Liver (tissue), 3 donors: ENCODE data around the gene WWOX.

Experiments
- CTCF ChIP-seq: fragments of 150-350 bp; IDR thresholded peaks from 2 replicates; pipeline ENCODE4 v1.5.1; 2017; ENCODE audit warnings: improper control_type of control experiment, low read depth, low read length; ENCODE audit not compliant: missing input control
- FOXA2 ChIP-seq: IDR thresholded peaks from 2 replicates; pipeline ENCODE4 v1.6.1; 2016; ENCODE audit warnings: antibody characterized with exemption
- GABPA ChIP-seq, 2 donors: IDR thresholded peaks in 1 of 2; conservative IDR thresholded peaks in 1 of 2; 2 replicates each; pipeline ENCODE4 v1.6.1; 2016; ENCODE audit warnings: antibody characterized with exemption in 2 of 2, mild to moderate bottlenecking in 1 of 2, moderate library complexity in 1 of 2
- JUND ChIP-seq, 2 donors: IDR thresholded peaks; 2 replicates each; pipeline ENCODE4 v1.6.1; 2016; ENCODE audit warnings: antibody characterized with exemption in 2 of 2
- NR2F2 ChIP-seq: IDR thresholded peaks from 2 replicates; pipeline ENCODE4 v1.6.1; 2016; ENCODE audit warnings: antibody characterized with exemption
- RXRA ChIP-seq, 2 donors: IDR thresholded peaks; 2 replicates each; pipeline ENCODE4 v1.6.1; 2017 to 2018; ENCODE audit warnings: antibody characterized with exemption in 2 of 2, mild to moderate bottlenecking in 1 of 2
- SP1 ChIP-seq: IDR thresholded peaks from 2 replicates; pipeline ENCODE4 v1.6.1; 2018; ENCODE audit warnings: antibody characterized with exemption, mild to moderate bottlenecking
- ZBTB33 ChIP-seq: IDR thresholded peaks from 2 replicates; pipeline ENCODE4 v1.6.1; 2016; ENCODE audit warnings: antibody characterized with exemption
- TF ChIP-seq, protein P1 (sequence below): IDR thresholded peaks from 2 replicates; pipeline ENCODE4 v1.6.1; 2016; ENCODE audit warnings: antibody characterized with exemption
- donor health status: healthy.
- donor health status: healthy.

DNA sequence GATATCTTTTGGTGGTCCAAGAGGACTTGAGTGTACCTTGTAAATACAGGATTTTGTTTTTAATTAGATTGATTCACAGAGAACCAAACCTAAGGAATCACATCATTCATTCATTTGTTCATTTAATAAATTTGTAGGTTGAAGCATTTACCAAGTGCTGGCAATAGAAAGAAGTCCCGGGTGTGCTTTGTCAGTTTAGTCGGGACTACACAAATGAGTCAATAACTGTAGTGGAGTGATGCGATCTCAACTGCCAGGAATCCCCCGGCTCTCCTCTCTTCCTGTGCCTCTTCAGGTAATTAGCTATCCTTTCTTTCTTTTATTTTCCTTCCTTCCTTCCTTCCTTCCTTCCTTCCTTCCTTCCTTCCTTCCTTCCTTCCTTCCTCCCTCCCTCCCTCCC is 1.4 kb upstream of the WWOX start:
- TF ChIP-seq SP1 = no peak
- TF ChIP-seq CTCF = no peak
- TF ChIP-seq RXRA (IDR thresholded peaks at IDR 0.05) = no peak
- no peak for TF ChIP-seq GABPA (IDR thresholded peaks at IDR 0.05 in 1 of 2, conservative IDR thresholded peaks at IDR 0.05 in 1 of 2)
- no peak for TF ChIP-seq ZBTB33
- TF ChIP-seq JUND (IDR thresholded peaks at IDR 0.05) = no peak
- TF ChIP-seq FOXA2 = no peak
- no peak for TF ChIP-seq NR2F2
- TF ChIP-seq, protein P1, sequence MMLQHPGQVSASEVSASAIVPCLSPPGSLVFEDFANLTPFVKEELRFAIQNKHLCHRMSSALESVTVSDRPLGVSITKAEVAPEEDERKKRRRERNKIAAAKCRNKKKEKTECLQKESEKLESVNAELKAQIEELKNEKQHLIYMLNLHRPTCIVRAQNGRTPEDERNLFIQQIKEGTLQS = no peak
